ENCODE data around the gene WDR20.

DNA sequence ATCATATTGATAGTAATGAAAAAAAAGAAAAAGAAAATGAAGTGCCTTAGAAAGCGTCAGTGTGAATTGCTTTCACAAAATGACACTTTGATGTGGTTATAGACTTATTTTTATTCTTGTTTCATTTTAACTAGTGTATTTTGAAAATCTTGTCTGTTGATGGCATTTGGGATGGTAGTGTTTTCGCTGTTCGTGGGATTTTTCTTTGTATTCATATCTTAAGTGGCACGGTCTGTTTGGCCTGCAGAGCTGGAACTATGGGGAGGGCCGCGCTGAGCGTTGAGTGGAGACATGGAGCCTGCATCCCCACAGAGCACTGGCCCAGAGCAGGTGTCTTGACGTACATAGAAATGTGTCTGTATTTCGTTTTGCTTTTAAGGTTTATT is 61.6 kb downstream of the WDR20 start:
- TF ChIP-seq TARDBP (IDR thresholded peaks at IDR 0.05; ENCODE audit: borderline replicate concordance) (no peak), ZNF274 (IDR thresholded peaks at IDR 0.05; ENCODE audit: insufficient read depth, insufficient read length) (no peak), MTA3 (IDR thresholded peaks at IDR 0.05; ENCODE audit: borderline replicate concordance, low read length) (no peak), POLR2AphosphoS5 (IDR thresholded peaks at IDR 0.05; ENCODE audit: low read length) (no peak), YY1 (IDR thresholded peaks at IDR 0.05; ENCODE audit: low read depth, low read length) (0 out of 2 replicates have a peak, but pooled peaks have one; percentile 11), BHLHE40 (IDR thresholded peaks at IDR 0.05; ENCODE audit: borderline replicate concordance in 1 of 2, low read depth in 2 of 2, low read length in 1 of 2) (peak in 1 of 2 experiments; percentile 22; a peak in 1 of 4 replicates), SREBF1 (IDR thresholded peaks at IDR 0.05; ENCODE audit: low read length) (no peak), RAD21 (IDR thresholded peaks at IDR 0.05; ENCODE audit: insufficient read depth, low read depth, low read length) (no peak), POLR2A (IDR thresholded peaks at IDR 0.05; ENCODE audit: low read depth, low read length) (no peak)
- TF ChIP-seq, protein P1, sequence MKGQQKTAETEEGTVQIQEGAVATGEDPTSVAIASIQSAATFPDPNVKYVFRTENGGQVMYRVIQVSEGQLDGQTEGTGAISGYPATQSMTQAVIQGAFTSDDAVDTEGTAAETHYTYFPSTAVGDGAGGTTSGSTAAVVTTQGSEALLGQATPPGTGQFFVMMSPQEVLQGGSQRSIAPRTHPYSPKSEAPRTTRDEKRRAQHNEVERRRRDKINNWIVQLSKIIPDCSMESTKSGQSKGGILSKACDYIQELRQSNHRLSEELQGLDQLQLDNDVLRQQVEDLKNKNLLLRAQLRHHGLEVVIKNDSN (IDR thresholded peaks at IDR 0.05; ENCODE audit: borderline replicate concordance, extremely low read length, insufficient read depth, low read depth, low read length): no peak
- TF ChIP-seq, protein P2, sequence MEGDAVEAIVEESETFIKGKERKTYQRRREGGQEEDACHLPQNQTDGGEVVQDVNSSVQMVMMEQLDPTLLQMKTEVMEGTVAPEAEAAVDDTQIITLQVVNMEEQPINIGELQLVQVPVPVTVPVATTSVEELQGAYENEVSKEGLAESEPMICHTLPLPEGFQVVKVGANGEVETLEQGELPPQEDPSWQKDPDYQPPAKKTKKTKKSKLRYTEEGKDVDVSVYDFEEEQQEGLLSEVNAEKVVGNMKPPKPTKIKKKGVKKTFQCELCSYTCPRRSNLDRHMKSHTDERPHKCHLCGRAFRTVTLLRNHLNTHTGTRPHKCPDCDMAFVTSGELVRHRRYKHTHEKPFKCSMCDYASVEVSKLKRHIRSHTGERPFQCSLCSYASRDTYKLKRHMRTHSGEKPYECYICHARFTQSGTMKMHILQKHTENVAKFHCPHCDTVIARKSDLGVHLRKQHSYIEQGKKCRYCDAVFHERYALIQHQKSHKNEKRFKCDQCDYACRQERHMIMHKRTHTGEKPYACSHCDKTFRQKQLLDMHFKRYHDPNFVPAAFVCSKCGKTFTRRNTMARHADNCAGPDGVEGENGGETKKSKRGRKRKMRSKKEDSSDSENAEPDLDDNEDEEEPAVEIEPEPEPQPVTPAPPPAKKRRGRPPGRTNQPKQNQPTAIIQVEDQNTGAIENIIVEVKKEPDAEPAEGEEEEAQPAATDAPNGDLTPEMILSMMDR (IDR thresholded peaks at IDR 0.05 in 2 of 3, conservative IDR thresholded peaks at IDR 0.05 in 1 of 3; ENCODE audit: control insufficient read depth in 2 of 3, extremely low read depth in 1 of 3, insufficient read depth in 1 of 3, low read depth in 3 of 3, low read length in 3 of 3): no peak
- TF ChIP-seq, protein P3, sequence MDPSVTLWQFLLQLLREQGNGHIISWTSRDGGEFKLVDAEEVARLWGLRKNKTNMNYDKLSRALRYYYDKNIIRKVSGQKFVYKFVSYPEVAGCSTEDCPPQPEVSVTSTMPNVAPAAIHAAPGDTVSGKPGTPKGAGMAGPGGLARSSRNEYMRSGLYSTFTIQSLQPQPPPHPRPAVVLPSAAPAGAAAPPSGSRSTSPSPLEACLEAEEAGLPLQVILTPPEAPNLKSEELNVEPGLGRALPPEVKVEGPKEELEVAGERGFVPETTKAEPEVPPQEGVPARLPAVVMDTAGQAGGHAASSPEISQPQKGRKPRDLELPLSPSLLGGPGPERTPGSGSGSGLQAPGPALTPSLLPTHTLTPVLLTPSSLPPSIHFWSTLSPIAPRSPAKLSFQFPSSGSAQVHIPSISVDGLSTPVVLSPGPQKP (IDR thresholded peaks at IDR 0.05; ENCODE audit: low read depth, low read length): no peak
- TF ChIP-seq, protein P4, sequence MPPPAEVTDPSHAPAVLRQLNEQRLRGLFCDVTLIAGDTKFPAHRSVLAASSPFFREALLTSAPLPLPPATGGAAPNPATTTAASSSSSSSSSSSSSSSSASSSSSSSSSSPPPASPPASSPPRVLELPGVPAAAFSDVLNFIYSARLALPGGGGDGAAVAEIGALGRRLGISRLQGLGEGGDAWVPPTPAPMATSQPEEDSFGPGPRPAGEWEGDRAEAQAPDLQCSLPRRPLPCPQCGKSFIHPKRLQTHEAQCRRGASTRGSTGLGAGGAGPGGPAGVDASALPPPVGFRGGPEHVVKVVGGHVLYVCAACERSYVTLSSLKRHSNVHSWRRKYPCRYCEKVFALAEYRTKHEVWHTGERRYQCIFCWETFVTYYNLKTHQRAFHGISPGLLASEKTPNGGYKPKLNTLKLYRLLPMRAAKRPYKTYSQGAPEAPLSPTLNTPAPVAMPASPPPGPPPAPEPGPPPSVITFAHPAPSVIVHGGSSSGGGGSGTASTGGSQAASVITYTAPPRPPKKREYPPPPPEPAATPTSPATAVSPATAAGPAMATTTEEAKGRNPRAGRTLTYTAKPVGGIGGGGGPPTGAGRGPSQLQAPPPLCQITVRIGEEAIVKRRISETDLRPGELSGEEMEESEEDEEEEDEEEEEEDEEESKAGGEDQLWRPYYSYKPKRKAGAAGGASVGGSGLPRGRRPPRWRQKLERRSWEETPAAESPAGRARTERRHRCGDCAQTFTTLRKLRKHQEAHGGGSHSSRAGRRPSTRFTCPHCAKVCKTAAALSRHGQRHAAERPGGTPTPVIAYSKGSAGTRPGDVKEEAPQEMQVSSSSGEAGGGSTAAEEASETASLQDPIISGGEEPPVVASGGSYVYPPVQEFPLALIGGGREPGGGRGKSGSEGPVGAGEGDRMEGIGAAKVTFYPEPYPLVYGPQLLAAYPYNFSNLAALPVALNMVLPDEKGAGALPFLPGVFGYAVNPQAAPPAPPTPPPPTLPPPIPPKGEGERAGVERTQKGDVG (CRISPR knock-in tag; IDR thresholded peaks at IDR 0.05): no peak

All from GM12878 (cell line).